Measurements from ENCODE around the gene F5.

F5 gene

GRCh38 chr1:169565335-169566271 is 20.7 kb downstream of the F5 start:
- no peak for DNase-seq (ENCODE audit: extremely low spot score)
- peak; percentile 55 for TF ChIP-seq PKNOX1 (IDR thresholded peaks at IDR 0.05)
- no peak for TF ChIP-seq TARDBP (IDR thresholded peaks at IDR 0.05)
- TF ChIP-seq FOXM1 (IDR thresholded peaks at IDR 0.05; ENCODE audit: borderline replicate concordance): no peak
- CTCF ChIA-PET: interaction anchor here (0.9 kb wide), 1 partner anchor 36 kb away, joined by 3 read pairs; no protein-coding TSS in a partner anchor
- POLR2A ChIA-PET: no interaction called here

- TF ChIP-seq CTBP1 (IDR thresholded peaks at IDR 0.05; ENCODE audit: borderline replicate concordance) (no peak), LEF1 (IDR thresholded peaks at IDR 0.05; ENCODE audit: borderline replicate concordance) (no peak), L3MBTL2 (conservative IDR thresholded peaks at IDR 0.05) (no peak), BHLHE40 (IDR thresholded peaks at IDR 0.05; ENCODE audit: borderline replicate concordance) (no peak), ZNF384 (IDR thresholded peaks at IDR 0.05) (no peak), NFRKB (IDR thresholded peaks at IDR 0.05) (no peak), FOXA1 (IDR thresholded peaks at IDR 0.05) (no peak), SUZ12 (IDR thresholded peaks at IDR 0.05) (no peak), SP1 (IDR thresholded peaks at IDR 0.05) (no peak), ARNT (IDR thresholded peaks at IDR 0.05) (no peak), ELF4 (IDR thresholded peaks at IDR 0.05) (no peak), FOXM1 (IDR thresholded peaks at IDR 0.05; ENCODE audit: borderline replicate concordance) (no peak), HDGF (IDR thresholded peaks at IDR 0.05; ENCODE audit: borderline replicate concordance) (no peak), PKNOX1 (IDR thresholded peaks at IDR 0.05) (no peak), FOXK2 (IDR thresholded peaks at IDR 0.05) (no peak), TARDBP (IDR thresholded peaks at IDR 0.05) (no peak)
- POLR2A ChIA-PET: no interaction called here
- no peak for DNase-seq (ENCODE audit: extremely low spot score)
- CTCF ChIA-PET: no interaction called here
These were observed 22.6 kb downstream of the F5 start for GRCh38 chr1:169563650-169564049.

GRCh38 chr1:169563019-169563615 is 23.2 kb downstream of the F5 start:
- no peak for DNase-seq (ENCODE audit: extremely low spot score)
- CTCF ChIA-PET: no interaction called here
- POLR2A ChIA-PET: no interaction called here
- TF ChIP-seq CTBP1 (IDR thresholded peaks at IDR 0.05; ENCODE audit: borderline replicate concordance): no peak
- TF ChIP-seq ZNF384 (IDR thresholded peaks at IDR 0.05): no peak
- no peak for TF ChIP-seq FOXA1 (IDR thresholded peaks at IDR 0.05)
- TF ChIP-seq L3MBTL2 (conservative IDR thresholded peaks at IDR 0.05): no peak
- TF ChIP-seq NFRKB (IDR thresholded peaks at IDR 0.05): no peak
- TF ChIP-seq PKNOX1 (IDR thresholded peaks at IDR 0.05): no peak
- TF ChIP-seq BHLHE40 (IDR thresholded peaks at IDR 0.05; ENCODE audit: borderline replicate concordance): no peak
- TF ChIP-seq ELF4 (IDR thresholded peaks at IDR 0.05): no peak
- no peak for TF ChIP-seq FOXK2 (IDR thresholded peaks at IDR 0.05)
- TF ChIP-seq TARDBP (IDR thresholded peaks at IDR 0.05): no peak
- no peak for TF ChIP-seq SUZ12 (IDR thresholded peaks at IDR 0.05)
- no peak for TF ChIP-seq HDGF (IDR thresholded peaks at IDR 0.05; ENCODE audit: borderline replicate concordance)
- TF ChIP-seq ARNT (IDR thresholded peaks at IDR 0.05): no peak
- no peak for TF ChIP-seq LEF1 (IDR thresholded peaks at IDR 0.05; ENCODE audit: borderline replicate concordance)
- no peak for TF ChIP-seq SP1 (IDR thresholded peaks at IDR 0.05)
- no peak for TF ChIP-seq FOXM1 (IDR thresholded peaks at IDR 0.05; ENCODE audit: borderline replicate concordance)

- DNase-seq (ENCODE audit: extremely low spot score): no peak
- TF ChIP-seq CTBP1 (IDR thresholded peaks at IDR 0.05; ENCODE audit: borderline replicate concordance) (no peak), FOXA1 (IDR thresholded peaks at IDR 0.05) (no peak), FOXM1 (IDR thresholded peaks at IDR 0.05; ENCODE audit: borderline replicate concordance) (no peak)
- ChIA-PET POLR2A (no interaction called here), CTCF (no interaction called here)
These were observed 24.6 kb downstream of the F5 start for GRCh38 chr1:169561692-169562091.

GRCh38 chr1:169557131-169557530 is 29.1 kb downstream of the F5 start:
- TF ChIP-seq CTBP1 (IDR thresholded peaks at IDR 0.05; ENCODE audit: borderline replicate concordance) (no peak), HDGF (IDR thresholded peaks at IDR 0.05; ENCODE audit: borderline replicate concordance) (no peak), ZNF384 (IDR thresholded peaks at IDR 0.05) (no peak), FOXK2 (IDR thresholded peaks at IDR 0.05) (no peak), SUZ12 (IDR thresholded peaks at IDR 0.05) (no peak), TARDBP (IDR thresholded peaks at IDR 0.05) (no peak), SP1 (IDR thresholded peaks at IDR 0.05) (no peak), BHLHE40 (IDR thresholded peaks at IDR 0.05; ENCODE audit: borderline replicate concordance) (no peak), FOXM1 (IDR thresholded peaks at IDR 0.05; ENCODE audit: borderline replicate concordance) (no peak), LEF1 (IDR thresholded peaks at IDR 0.05; ENCODE audit: borderline replicate concordance) (no peak), L3MBTL2 (conservative IDR thresholded peaks at IDR 0.05) (no peak), NFRKB (IDR thresholded peaks at IDR 0.05) (no peak)
- DNase-seq (ENCODE audit: extremely low spot score): no peak
- POLR2A ChIA-PET: interaction anchor here (0.6 kb wide), 1 partner anchor 980 kb away, joined by 3 read pairs; no protein-coding TSS in a partner anchor
- CTCF ChIA-PET: interaction anchor here (0.8 kb wide), 1 partner anchor 12 kb away, joined by 3 read pairs; no protein-coding TSS in a partner anchor

GRCh38 chr1:169550294-169550693 is 36.0 kb downstream of the F5 start:
- peak; percentile 50 for DNase-seq (ENCODE audit: extremely low spot score)

More at GRCh38 chr1:169550294-169550693, 36.0 kb downstream of the F5 start:
- no peak for TF ChIP-seq HDGF (IDR thresholded peaks at IDR 0.05; ENCODE audit: borderline replicate concordance)
- no peak for TF ChIP-seq FOXM1 (IDR thresholded peaks at IDR 0.05; ENCODE audit: borderline replicate concordance)
- no peak for TF ChIP-seq ARNT (IDR thresholded peaks at IDR 0.05)
- no peak for TF ChIP-seq PKNOX1 (IDR thresholded peaks at IDR 0.05)
- TF ChIP-seq LEF1 (IDR thresholded peaks at IDR 0.05; ENCODE audit: borderline replicate concordance): no peak
- TF ChIP-seq ZNF384 (IDR thresholded peaks at IDR 0.05): no peak
- no peak for TF ChIP-seq NFRKB (IDR thresholded peaks at IDR 0.05)
- no peak for TF ChIP-seq BHLHE40 (IDR thresholded peaks at IDR 0.05; ENCODE audit: borderline replicate concordance)
- TF ChIP-seq SUZ12 (IDR thresholded peaks at IDR 0.05): no peak
- TF ChIP-seq ELF4 (IDR thresholded peaks at IDR 0.05): no peak
- no peak for TF ChIP-seq SP1 (IDR thresholded peaks at IDR 0.05)
- TF ChIP-seq FOXK2 (IDR thresholded peaks at IDR 0.05): no peak
- ChIA-PET POLR2A (no interaction called here), CTCF (no interaction called here)
